OCI-M2 (cell line): ENCODE data around the gene ZNF574.

ENCODE experiments used
- DNase-seq: peaks from one replicate; lab custom pipeline; 2025; ENCODE audit not compliant: unreplicated experiment; lab: John Stamatoyannopoulos, UW

The ZNF574 gene

DNA sequence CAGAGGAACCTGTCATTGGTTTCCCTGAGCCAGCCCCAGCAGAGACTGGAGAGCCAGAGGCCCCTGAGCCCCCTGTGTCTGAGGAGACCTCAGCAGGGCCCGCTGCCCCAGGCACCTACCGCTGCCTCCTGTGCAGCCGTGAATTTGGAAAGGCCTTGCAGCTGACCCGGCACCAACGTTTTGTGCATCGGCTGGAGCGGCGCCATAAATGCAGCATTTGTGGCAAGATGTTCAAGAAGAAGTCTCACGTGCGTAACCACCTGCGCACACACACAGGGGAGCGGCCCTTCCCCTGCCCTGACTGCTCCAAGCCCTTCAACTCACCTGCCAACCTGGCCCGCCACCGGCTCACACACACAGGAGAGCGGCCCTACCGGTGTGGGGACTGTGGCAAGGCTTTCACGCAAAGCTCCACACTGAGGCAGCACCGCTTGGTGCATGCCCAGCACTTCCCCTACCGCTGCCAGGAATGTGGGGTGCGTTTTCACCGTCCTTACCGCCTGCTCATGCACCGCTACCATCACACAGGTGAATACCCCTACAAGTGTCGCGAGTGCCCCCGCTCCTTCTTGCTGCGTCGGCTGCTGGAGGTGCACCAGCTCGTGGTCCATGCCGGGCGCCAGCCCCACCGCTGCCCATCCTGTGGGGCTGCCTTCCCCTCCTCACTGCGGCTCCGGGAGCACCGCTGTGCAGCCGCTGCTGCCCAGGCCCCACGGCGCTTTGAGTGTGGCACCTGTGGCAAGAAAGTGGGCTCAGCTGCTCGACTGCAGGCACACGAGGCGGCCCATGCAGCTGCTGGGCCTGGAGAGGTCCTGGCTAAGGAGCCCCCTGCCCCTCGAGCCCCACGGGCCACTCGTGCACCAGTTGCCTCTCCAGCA, 4.2 kb downstream of the ZNF574 start:
- no peak for DNase-seq

GRCh38 chr19:42080764-42081375, 4.9 kb downstream of the ZNF574 start:
- no peak for DNase-seq

DNA sequence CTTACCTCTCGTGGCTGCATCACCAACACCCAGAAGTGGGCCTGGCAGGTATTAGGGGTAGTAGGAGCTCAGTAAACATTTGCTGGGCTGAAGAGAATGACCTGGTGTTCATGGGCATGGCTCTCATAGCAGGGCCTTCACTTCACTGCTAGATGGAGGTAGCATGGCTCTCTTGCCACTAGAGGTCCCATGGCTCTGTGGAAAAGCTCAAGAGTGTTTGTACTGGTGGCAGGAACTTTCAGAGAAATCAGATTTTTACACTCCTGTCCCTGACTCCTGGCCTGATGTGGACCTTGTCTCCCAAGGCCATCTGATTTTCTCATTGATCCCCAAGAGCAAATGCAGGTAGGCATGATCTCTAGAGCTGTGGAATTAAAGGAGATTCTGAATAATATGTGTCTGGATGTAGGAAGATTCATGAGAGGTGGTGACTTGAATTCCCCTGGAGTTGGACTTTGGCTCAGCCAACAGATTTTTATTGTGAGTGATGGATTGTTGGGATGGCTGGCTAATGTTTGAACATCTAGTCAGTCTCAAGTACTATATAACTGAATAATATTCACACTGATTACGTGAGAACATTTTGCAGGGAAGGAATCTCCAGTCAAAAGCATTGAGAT, 5.7 kb downstream of the ZNF574 start:
- DNase-seq: no peak

GRCh38 chr19:42083537-42083936, 7.6 kb downstream of the ZNF574 start:
- no peak for DNase-seq

DNA sequence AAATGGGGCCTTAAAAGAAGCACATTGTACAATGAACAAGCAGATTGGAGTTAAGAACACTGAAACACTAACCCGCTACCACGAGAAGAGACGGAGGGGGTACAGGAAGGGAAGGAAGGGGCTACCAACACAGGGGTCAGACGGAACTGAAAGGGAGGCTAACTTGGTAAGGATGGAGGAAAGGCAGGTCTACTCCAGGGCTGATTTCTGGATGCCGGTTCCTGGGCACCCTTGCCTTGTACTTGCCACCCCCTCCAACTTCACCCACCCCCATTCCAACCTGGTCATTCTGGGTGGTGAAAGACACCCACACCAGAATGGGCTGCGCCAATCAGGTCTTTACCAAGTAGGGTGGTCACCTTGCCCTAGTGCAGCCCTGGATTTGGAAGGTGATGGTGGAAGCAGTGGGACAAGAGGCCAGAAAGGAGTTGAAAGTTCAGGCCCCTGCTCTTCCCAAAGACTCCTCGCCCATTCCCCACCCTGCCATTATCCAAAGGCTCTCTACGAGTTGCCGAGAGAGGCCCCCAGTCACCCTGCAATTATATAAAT, 10.3 kb downstream of the ZNF574 start:
- DNase-seq: no peak

DNA sequence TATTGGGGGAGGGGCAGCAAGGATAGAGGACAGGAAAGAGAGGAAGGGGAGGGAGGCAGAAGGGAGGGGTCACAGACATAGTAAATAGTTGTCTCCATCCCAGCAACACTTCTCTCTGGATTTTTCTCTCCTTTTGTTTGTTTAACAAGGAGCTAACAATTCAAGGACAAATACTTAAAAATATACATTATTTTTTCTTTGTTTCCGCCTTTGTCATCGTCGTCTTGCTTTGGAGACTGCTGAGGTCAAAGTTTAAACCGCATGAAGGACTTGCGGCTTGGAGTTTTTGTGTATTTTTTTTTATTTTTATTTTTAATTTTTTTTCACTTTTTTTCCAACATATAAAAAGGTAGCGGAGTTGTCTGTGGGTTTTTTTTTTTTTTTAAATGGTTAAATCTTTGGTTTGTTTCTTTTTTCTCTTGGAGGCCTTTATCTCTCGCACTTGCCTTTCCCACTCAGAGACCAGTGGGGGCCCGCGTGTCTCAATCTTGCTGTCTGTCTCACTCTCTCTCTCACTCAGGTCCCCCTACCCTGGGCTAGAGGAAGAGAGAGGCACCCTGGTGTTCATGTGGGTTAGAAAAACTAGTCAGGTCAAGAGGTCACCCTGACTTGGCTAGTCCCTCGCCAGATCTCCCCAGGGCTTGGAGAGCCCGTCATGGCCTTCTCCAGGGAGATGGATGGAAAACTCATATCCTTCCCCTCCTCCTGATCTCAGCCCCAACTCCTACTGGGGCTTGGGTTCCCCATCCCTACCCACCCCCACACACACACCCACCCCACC, 11.0 kb downstream of the ZNF574 start:
- DNase-seq: no peak

DNA sequence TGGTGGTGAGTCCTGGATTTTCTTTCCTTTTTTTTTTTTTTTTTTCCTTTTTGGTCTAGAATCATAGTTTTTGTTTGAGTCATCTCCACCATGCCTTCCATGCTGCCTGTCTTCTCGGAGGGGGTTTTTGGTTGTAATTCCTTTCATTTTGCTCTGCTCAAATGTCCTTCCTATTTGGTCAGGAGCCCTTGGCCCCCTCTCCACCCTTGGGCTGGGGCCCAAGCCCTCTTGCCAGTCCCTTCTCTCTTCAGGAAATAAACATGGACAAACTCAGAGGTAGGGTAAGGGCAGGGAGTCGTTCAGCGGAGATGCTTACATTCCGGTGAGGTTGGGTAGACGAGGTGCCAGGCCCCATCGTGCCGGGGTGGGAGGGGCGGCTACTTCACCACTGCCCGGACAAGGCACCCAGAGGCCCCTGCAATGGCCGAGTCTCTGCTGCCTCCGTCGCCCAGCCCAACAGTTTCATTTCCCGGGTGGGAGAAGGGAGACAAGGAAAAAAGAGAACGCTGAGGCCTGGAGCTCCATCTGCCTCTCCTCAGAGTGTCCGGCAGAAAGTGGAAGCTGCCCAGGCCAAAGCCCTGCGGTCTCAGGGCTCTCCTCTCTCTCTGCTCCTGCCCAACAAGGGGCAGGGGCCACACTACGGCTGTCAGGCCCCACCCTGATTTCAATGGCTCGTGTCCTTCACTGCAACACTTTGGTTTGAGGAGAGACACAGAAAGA, 12.7 kb downstream of the ZNF574 start:
- no peak for DNase-seq

GRCh38 chr19:42089191-42089750, 13.3 kb downstream of the ZNF574 start:
- DNase-seq: no peak

DNA sequence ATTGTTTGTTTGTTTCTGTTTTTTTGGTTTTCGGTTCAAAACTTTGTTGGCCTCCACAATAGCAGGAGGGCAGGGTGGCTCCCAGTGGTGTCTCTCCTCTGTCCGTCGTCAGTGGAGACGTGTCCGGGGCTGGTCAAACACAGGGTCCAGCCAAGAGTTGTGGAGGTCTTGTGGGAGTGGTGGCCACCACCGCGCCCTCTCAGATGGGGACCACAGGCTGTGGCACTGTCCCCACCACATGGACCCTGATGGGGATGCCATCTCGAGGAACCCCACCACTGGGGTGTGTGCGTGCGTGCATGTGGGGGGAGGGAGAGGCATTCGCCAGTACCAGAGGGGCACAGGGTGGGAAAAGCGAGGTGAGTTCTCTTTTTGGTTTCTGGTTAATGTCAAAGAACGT, 13.8 kb downstream of the ZNF574 start:
- no peak for DNase-seq

- DNase-seq: no peak
Observed at GRCh38 chr19:42090672-42091071, 14.7 kb downstream of the ZNF574 start.

DNA sequence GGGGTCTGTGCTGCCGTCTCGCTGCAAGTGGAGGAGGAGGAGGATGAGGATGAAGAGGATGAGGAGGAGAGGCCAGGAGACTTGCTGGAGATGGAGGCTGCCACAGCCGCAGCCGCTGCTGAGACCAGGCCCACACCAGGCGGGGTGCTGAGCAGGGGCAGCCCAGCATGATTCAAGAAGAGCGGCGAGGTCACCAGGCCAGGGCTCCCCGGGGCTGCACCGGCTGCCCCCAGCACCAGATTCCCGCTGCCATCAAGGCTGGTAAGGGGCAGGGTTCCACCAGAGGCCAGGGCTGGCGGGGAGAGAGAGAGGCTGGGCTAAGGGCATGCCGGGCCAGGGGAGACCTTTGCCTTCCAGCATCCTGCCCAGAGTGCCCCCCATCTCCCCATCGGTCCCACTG, 15.3 kb downstream of the ZNF574 start:
- DNase-seq: no peak

GRCh38 chr19:42091742-42092141, 15.8 kb downstream of the ZNF574 start:
- DNase-seq: no peak

DNA sequence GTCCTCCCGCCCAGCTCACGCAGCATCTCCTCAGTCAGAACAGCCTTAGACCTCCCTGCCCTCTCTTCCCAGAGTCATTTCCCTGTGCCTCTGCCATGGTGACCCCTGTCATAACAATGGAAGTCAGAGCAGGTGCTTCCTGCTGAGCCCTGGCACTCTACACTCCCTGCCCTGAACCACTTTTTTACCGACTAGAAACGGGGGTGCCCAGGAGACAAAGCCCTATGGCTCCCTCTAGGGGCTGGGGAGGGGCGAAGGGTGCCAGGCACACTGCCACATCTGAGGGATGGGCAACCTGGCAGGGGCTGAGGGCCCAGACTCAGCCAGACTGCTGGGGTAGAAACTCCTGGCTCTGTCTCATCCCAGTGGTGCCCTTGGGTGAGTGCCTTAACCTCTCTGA, 16.4 kb downstream of the ZNF574 start:
- no peak for DNase-seq

DNA sequence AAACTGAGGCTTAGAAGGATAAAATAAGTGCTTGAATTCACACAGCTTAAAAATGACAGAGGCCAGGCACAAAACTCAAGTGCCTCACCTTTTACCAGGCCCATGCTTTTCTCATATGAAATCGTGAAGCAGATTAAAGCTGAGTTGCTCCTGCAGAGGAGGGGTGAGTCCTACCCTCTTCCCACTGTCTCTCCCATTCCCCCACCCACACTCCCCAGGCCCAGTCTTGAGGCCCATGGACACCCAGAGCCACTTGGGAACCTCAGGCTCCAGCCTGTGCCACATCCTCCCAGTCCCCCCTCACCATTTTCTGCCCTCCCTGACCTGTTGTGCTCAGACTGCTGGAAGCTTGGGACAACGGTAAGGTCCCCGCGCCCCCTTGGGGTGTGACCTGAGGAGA, 17.5 kb downstream of the ZNF574 start:
- no peak for DNase-seq

GRCh38 chr19:42093926-42094325, 18.0 kb downstream of the ZNF574 start:
- no peak for DNase-seq

DNA sequence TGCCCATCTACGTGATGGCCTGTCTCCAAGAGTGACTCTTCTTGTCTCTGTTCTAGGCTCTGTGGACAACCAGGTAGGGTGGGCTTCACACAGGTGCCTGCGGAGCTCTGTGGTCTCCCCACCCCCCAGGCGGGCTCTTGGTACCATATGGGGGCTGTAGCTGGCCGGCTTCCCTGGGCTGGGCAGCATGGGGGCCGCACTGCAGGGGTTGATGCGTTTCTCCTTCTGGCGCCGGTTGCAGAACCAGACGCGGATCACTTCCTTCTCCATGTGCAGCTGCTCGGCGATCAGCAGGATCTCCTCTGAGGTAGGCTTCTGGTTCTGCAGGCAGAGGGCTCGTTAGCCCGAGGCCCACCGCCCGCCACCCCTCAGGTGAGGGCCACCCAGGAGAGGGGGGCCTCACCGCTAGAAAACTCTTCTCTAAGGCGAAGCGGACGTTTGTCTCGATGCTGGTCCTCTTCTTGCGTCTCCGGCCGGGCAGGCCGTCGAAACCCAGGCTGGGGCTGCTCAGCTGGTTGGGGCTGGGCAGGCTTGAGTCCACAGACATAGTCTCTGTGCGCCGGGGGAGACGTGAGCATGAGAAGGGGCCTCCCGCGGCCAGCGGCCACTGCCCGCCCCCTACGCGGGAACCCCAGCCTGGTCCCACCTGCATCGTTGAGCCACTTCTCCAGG, 19.3 kb downstream of the ZNF574 start:
- no peak for DNase-seq

DNA sequence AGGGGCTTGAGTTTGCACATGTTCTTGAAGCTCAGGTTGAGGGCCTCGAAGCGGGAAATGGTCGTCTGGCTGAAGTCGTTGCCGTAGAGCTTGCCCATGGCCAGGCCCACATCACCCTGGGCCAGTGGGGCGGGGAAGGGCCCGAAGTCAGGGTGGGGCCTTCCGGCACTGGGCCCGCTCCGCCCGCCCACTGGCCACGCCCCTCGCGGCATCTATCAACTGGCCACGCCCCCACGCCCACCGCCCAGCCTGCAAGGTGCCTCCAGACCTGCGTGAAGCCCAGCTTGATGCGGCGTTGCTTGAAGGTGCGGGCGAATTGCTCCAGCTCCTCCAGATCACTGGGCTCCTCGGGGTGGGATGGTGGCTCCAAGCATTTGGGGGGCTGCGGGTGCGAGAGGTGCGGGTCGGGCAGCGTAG, 19.9 kb downstream of the ZNF574 start:
- no peak for DNase-seq

- DNase-seq: no peak
Observed at GRCh38 chr19:42096255-42096837, 20.4 kb downstream of the ZNF574 start.

DNA sequence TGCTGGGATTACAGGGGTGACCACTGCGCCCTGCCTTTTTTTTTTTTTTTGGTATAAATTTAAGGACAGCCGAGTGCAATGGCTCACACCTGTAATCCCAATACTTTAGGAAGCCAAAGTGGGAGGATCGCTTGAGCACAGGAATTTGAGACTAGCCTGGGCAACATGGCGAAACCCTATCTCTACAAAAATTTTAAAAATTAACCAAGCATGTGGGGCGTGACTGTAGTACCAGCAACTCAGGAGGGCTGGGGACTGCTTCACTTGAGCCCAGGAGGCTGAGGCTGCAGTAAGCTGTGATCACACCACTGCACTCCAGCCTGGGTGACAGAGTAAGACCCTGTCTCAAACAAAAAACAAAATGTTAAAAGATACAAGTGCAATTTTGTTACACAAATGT, 21.5 kb downstream of the ZNF574 start:
- DNase-seq: no peak
